HG03460 (cell line): ENCODE measurements around the gene TSC22D1.
"Not testable (repeated sequence)": the region's sequence is repeated elsewhere in the genome, so short reads cannot be mapped to it uniquely, and the experiment has no call there.

Source experiments
- ATAC-seq: cut with Tn5 transposase; IDR thresholded peaks from one replicate; pipeline ENCODE4 v1.9.1; 2021; ENCODE audit not compliant: unreplicated experiment

TSC22D1 gene

GRCh38 chr13:44507639-44508038 is 68.5 kb downstream of the TSC22D1 start:
- no peak for ATAC-seq

- ATAC-seq: no peak
Observed at GRCh38 chr13:44506719-44507118, 69.4 kb downstream of the TSC22D1 start.

GRCh38 chr13:44506251-44506650 is 69.9 kb downstream of the TSC22D1 start:
- no peak for ATAC-seq

- ATAC-seq: no peak
Observed at GRCh38 chr13:44504116-44504515, 72.0 kb downstream of the TSC22D1 start.

GRCh38 chr13:44498969-44499368 is 77.2 kb downstream of the TSC22D1 start:
- no peak for ATAC-seq

GRCh38 chr13:44498502-44498901 is 77.6 kb downstream of the TSC22D1 start:
- no peak for ATAC-seq

GRCh38 chr13:44497801-44498200 is 78.3 kb downstream of the TSC22D1 start:
- ATAC-seq: no peak

GRCh38 chr13:44493213-44493812 is 82.8 kb downstream of the TSC22D1 start:
- no peak for ATAC-seq

- no peak for ATAC-seq
Observed at GRCh38 chr13:44489751-44490150, 86.4 kb downstream of the TSC22D1 start.

GRCh38 chr13:44487989-44488388 is 88.1 kb downstream of the TSC22D1 start:
- ATAC-seq: peak; percentile 66

GRCh38 chr13:44484562-44485138 is 91.5 kb downstream of the TSC22D1 start:
- ATAC-seq: peak; percentile 55

GRCh38 chr13:44474122-44474910 is 101.8 kb downstream of the TSC22D1 start:
- ATAC-seq: no peak

GRCh38 chr13:44471686-44472085 is 104.4 kb downstream of the TSC22D1 start:
- no peak for ATAC-seq

- no peak for ATAC-seq
Observed at GRCh38 chr13:44470638-44471562, 105.2 kb downstream of the TSC22D1 start.

GRCh38 chr13:44468874-44469273 is 107.3 kb downstream of the TSC22D1 start:
- no peak for ATAC-seq

- ATAC-seq: no peak
Observed at GRCh38 chr13:44465318-44465717, 110.8 kb downstream of the TSC22D1 start.

- ATAC-seq: no peak
Observed at GRCh38 chr13:44464471-44464870, 111.7 kb downstream of the TSC22D1 start.

- ATAC-seq: no peak
Observed at GRCh38 chr13:44463759-44464158, 112.4 kb downstream of the TSC22D1 start.

- no peak for ATAC-seq
Observed at GRCh38 chr13:44459674-44460073, 116.5 kb downstream of the TSC22D1 start.

GRCh38 chr13:44458313-44458975 is 117.7 kb downstream of the TSC22D1 start:
- no peak for ATAC-seq

- not testable (repeated sequence) for ATAC-seq
Observed at GRCh38 chr13:44456212-44456611, 119.9 kb downstream of the TSC22D1 start.
